Panc1 (cell line): ENCODE measurements around the gene YDJC. TPM values are rescaled to one million over a fixed set of nuclear protein-coding genes. Genes with fewer than 3 reads are reported as not detected.

Source experiments
- ATAC-seq: fragments of 200-7000 bp; cut with Tn5 transposase; 2 replicates; pipeline ENCODE4 v1.9.1; 2020; ENCODE audit warnings: mild to moderate bottlenecking, moderate library complexity
- BruUV-seq: library from RNA; stranded (reverse); fragments of 400-500 nt; replicated peaks from 2 replicates; lab custom pipeline; 2021; lab: Mats Ljungman, UMichigan
- CTCF ChIA-PET: fragments of 300-600 bp; sonication (Branson Sonifier 250); formaldehyde crosslinking; loops from one replicate; lab custom pipeline; 2022; ENCODE audit warnings: antibody characterized with exemption; lab: Charles Lee
- POLR2A ChIA-PET: fragments of 300-600 bp; sonication (Branson Sonifier 250); formaldehyde crosslinking; loops from one replicate; lab custom pipeline; 2022; ENCODE audit warnings: antibody characterized with exemption; lab: Charles Lee
- DNase-seq: peaks from one replicate; pipeline ENCODE4 v3.0.0-alpha.2; 2010; ENCODE audit warnings: low read depth, low spot score
- H3K27ac ChIP-seq: 2 replicates; pipeline ENCODE4 v1.5.1; 2011; ENCODE audit warnings: mild to moderate bottlenecking, low read length, inconsistent platforms
- H3K27me3 ChIP-seq: fragments of 200-500 bp; sonication (Bioruptor generic); 2 replicates; pipeline ENCODE4 v1.6.0; 2014; ENCODE audit warnings: low read length, inconsistent platforms; ENCODE audit not compliant: control insufficient read depth, insufficient read depth
- H3K36me3 ChIP-seq: fragments of 200-500 bp; sonication (Bioruptor generic); 2 replicates; pipeline ENCODE4 v1.5.1; 2014; ENCODE audit warnings: inconsistent platforms, mild to moderate bottlenecking, low read length, moderate library complexity; ENCODE audit not compliant: control insufficient read depth, insufficient read depth
- H3K4me1 ChIP-seq: 2 replicates; pipeline ENCODE4 v1.5.1; 2011; ENCODE audit warnings: inconsistent platforms, mild to moderate bottlenecking, low read length, moderate library complexity; ENCODE audit not compliant: control insufficient read depth, insufficient read depth
- H3K4me3 ChIP-seq, 2 experiments: 2 replicates each; pipeline ENCODE4 v1.5.1; 2011 to 2012; ENCODE audit warnings: low read depth in 2 of 2, low read length in 2 of 2, mild to moderate bottlenecking in 2 of 2, inconsistent platforms in 1 of 2, moderate library complexity in 1 of 2
- H3K9me3 ChIP-seq: fragments of 200-500 bp; sonication (Bioruptor generic); 2 replicates; pipeline ENCODE4 v1.5.1; 2014; ENCODE audit warnings: low read depth, mild to moderate bottlenecking, inconsistent platforms, low read length, moderate library complexity; ENCODE audit not compliant: control insufficient read depth, insufficient read depth
- CTCF ChIP-seq: fragments of 450-650 bp; IDR thresholded peaks from 2 replicates; pipeline ENCODE4 v1.5.1; 2017; ENCODE audit warnings: mild to moderate bottlenecking
- POLR2AphosphoS5 ChIP-seq: IDR thresholded peaks from 2 replicates; pipeline ENCODE4 v1.6.1; 2012; ENCODE audit warnings: mild to moderate bottlenecking, low read depth, low read length, moderate library complexity
- REST ChIP-seq, 2 experiments: IDR thresholded peaks; 2 replicates each; pipeline ENCODE4 v1.6.1; 2011 to 2012; ENCODE audit warnings: low read depth in 2 of 2, control low read depth in 1 of 2, low read length in 1 of 2, mild to moderate bottlenecking in 1 of 2, moderate library complexity in 1 of 2; ENCODE audit not compliant: insufficient read depth in 1 of 2
- SIN3A ChIP-seq: IDR thresholded peaks from 2 replicates; pipeline ENCODE4 v1.6.1; 2012; ENCODE audit warnings: low read depth, mild to moderate bottlenecking, low read length, moderate library complexity, borderline replicate concordance; ENCODE audit not compliant: insufficient read depth
- TCF7L2 ChIP-seq: IDR thresholded peaks from 2 replicates; pipeline ENCODE4 v1.6.1; 2011; ENCODE audit warnings: mild to moderate bottlenecking, low read depth, low read length, inconsistent platforms
- in situ Hi-C: cut with HindIII; loops from 2 replicates; pipeline ENCODE4 v1.10.0; 2016; ENCODE audit warnings: low sequenced_read_pairs, low pct_unique_long_range_greater_than_20kb
- intact Hi-C: fragments of 100-400 bp; cut with micrococcal nuclease; formaldehyde crosslinking; loops from one replicate; pipeline ENCODE4 v1.10.0; 2022; ENCODE audit not compliant: unreplicated experiment
- total RNA-seq: library from RNA; stranded (reverse); gene quantifications from one replicate; pipeline ENCODE4 v1.2.1, GENCODE V29; 2021; ENCODE audit not compliant: unreplicated experiment

Gene YDJC
- total RNA-seq, 1 experiment from 2014 or later: 60.6 TPM

- ChIA-PET CTCF (no interaction called here), POLR2A (no interaction called here)
- no peak overlapping the region for H3K27ac ChIP-seq
- ATAC-seq (no peak), DNase-seq (no peak)
- no peaks in the 10 kb centered on the region for H3K27me3 ChIP-seq
- no peaks in the 10 kb centered on the region for H3K9me3 ChIP-seq
- BruUV-seq: no TSS peak
- in situ Hi-C loops: no loop called here
- intact Hi-C loops: no loop called here
- H3K4me3 ChIP-seq: no peak overlapping the region
- no peaks in the 10 kb centered on the region; the same call in 1 of the 2 replicates for H3K4me1 ChIP-seq
- TF ChIP-seq SIN3A (no peak), CTCF (no peak), POLR2AphosphoS5 (no peak), TCF7L2 (no peak), REST (IDR thresholded peaks at IDR 0.05; ENCODE audit: insufficient read depth in 1 of 2, low read depth in 2 of 2, low read length in 1 of 2) (no peak)
- no peaks in the 10 kb centered on the region for H3K36me3 ChIP-seq
Measured at GRCh38 chr22:21605887-21606564, 23.8 kb downstream of the YDJC start.

GRCh38 chr22:21603973-21604372 is 25.8 kb downstream of the YDJC start:
- no peaks in the 10 kb centered on the region for H3K9me3 ChIP-seq
- H3K27me3 ChIP-seq: no peaks in the 10 kb centered on the region
- in situ Hi-C loops: no loop called here
- H3K4me3 ChIP-seq: no peak overlapping the region
- DNase-seq: no peak
- TF ChIP-seq SIN3A (no peak), POLR2AphosphoS5 (no peak), CTCF (no peak), TCF7L2 (no peak), REST (IDR thresholded peaks at IDR 0.05; ENCODE audit: insufficient read depth in 1 of 2, low read depth in 2 of 2, low read length in 1 of 2) (no peak)
- no peak overlapping the region for H3K27ac ChIP-seq
- ChIA-PET POLR2A (interaction anchor here (0.6 kb wide), 1 partner anchor 61 kb away, joined by 7 read pairs; no protein-coding TSS in a partner anchor), CTCF (no interaction called here)
- intact Hi-C loops: no loop called here
- H3K36me3 ChIP-seq: no peaks in the 10 kb centered on the region
- H3K4me1 ChIP-seq: no peaks in the 10 kb centered on the region; the same call in 1 of the 2 replicates
- BruUV-seq: no TSS peak
- ATAC-seq: no peak
